HL-60 (cell line): ENCODE measurements around the gene ITGA3.

ENCODE experiments used
- GABPA ChIP-seq: IDR thresholded peaks from 2 replicates; pipeline ENCODE4 v1.6.1; 2012; ENCODE audit warnings: low read depth
- POLR2AphosphoS5 ChIP-seq: IDR thresholded peaks from 2 replicates; pipeline ENCODE4 v1.6.1; 2012; ENCODE audit warnings: low read depth
- TF ChIP-seq, protein P1 (sequence below): IDR thresholded peaks from one replicate; pipeline ENCODE4 v1.5.1; 2011; ENCODE audit warnings: low read length, control low read depth, inconsistent platforms; ENCODE audit not compliant: insufficient read depth

DNA sequence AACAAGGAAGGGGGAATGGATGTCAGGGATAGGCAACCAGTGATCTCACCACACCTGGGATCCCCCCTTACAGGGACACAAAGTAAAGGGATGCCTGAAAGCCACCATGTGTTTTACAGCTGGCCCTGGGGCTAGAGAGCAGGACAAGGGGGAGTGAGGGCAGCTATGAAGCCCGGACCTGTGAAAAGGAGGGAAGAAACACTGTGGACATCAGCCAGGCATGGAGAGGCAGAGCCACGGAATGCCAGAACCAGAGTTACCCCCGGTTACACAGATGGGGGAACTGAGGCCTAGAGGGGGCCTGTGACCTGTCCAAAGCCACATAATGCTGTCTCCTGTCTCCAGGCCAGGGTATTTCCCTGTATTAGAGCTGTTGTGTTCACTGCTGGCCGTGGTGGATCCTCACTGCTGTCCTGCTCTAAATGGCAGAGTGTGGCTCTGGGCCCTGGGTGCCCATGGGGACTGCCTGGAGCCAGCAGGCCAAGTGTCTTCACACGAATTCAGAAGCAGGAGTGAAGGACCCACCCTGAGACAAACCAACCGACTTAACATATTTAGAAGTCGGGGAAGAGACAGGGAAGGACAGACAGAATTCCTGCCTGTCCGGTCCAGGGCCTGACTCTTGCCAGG is 29.7 kb upstream of the ITGA3 start:
- TF ChIP-seq, protein P1, sequence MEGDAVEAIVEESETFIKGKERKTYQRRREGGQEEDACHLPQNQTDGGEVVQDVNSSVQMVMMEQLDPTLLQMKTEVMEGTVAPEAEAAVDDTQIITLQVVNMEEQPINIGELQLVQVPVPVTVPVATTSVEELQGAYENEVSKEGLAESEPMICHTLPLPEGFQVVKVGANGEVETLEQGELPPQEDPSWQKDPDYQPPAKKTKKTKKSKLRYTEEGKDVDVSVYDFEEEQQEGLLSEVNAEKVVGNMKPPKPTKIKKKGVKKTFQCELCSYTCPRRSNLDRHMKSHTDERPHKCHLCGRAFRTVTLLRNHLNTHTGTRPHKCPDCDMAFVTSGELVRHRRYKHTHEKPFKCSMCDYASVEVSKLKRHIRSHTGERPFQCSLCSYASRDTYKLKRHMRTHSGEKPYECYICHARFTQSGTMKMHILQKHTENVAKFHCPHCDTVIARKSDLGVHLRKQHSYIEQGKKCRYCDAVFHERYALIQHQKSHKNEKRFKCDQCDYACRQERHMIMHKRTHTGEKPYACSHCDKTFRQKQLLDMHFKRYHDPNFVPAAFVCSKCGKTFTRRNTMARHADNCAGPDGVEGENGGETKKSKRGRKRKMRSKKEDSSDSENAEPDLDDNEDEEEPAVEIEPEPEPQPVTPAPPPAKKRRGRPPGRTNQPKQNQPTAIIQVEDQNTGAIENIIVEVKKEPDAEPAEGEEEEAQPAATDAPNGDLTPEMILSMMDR = no peak
- TF ChIP-seq POLR2AphosphoS5 (no peak), GABPA (no peak)
